ENCODE results near the gene KCNQ1OT1. TPM values are rescaled to one million over a fixed set of nuclear protein-coding genes. Genes with fewer than 3 reads are reported as not detected.
A peak's percentile ranks its signal among the peaks of the same experiment; 100 is the strongest.

The KCNQ1OT1 gene
- total RNA-seq, 2 experiments from 2014 or later = 0.19 to 0.22 TPM

DNA sequence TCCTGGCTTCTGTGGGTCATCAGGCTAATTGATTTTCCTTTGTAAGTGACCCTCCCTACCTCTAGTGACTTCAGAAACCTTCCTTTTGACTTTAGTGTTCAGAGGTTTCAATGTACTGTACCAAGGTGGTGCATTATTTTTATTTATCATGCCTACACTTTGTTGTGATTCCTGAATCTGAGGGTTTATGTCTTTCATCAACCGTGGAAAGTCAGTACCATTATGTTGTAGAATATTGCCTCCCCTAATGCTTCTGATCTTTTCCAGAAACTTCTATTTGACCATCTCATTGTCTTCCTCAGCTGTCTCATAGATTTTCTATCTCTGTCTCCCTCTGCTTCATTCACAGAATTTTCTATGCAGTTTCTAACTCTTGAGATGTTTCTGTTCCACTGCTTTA, 105.5 kb downstream of the KCNQ1OT1 start:
- no peak overlapping the region for H3K27ac Mint-ChIP-seq
- ChIA-PET CTCF (no interaction called here), POLR2A (no interaction called here)
- H3K9me3 Mint-ChIP-seq = peaks cover 16% of the 10 kb centered on the region
- peaks cover 6% of the 10 kb centered on the region for H3K36me3 Mint-ChIP-seq (ENCODE audit: low read depth)
- H3K4me1 Mint-ChIP-seq = no peaks in the 10 kb centered on the region
- no peaks in the 10 kb centered on the region for H3K27me3 Mint-ChIP-seq
- DNase-seq = no peak
- no peak overlapping the region for H3K4me3 Mint-ChIP-seq

DNA sequence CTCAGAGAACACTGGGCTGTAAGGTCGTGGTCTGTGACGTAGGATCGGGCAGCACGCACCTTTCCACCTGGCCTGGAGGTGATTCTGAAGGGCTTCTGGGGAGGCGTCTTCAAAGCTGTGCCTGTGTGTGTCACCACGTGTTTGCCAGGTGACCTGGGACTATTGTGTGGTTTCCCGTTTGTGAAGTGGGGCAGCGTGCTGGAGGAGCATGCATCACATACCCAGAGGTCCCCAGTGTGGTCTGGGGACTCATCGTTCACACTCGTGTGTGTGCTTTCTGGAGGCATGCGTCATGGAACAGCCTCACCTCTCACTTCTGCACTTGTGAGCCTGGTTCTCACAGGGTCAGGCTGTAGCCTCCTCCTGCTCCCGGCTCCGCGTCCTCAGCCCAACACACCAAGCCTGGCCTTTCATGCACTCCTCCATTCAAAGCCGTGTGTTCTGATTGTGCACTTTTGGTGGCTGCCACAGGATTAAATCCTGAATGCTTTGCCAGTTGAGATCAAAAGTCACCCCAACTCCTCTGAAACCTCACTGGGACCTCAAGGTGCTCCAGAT, 106.3 kb downstream of the KCNQ1OT1 start:
- no peaks in the 10 kb centered on the region for H3K4me1 Mint-ChIP-seq
- DNase-seq = no peak
- ChIA-PET POLR2A (no interaction called here), CTCF (no interaction called here)
- no peak overlapping the region for H3K27ac Mint-ChIP-seq
- no peaks in the 10 kb centered on the region for H3K27me3 Mint-ChIP-seq
- H3K36me3 Mint-ChIP-seq (ENCODE audit: low read depth) = peaks cover 1% of the 10 kb centered on the region
- peaks cover 12% of the 10 kb centered on the region for H3K9me3 Mint-ChIP-seq
- no peak overlapping the region for H3K4me3 Mint-ChIP-seq

- Mint-ChIP-seq H3K9me3 (peaks cover 8% of the 10 kb centered on the region), H3K27me3 (no peaks in the 10 kb centered on the region), H3K4me1 (no peaks in the 10 kb centered on the region), H3K36me3 (ENCODE audit: low read depth) (peaks cover 1% of the 10 kb centered on the region), H3K27ac (no peak overlapping the region), H3K4me3 (no peak overlapping the region)
- ChIA-PET POLR2A (no interaction called here), CTCF (no interaction called here)
- DNase-seq = peak; percentile 4
Observed at GRCh38 chr11:2592559-2593392, 107.0 kb downstream of the KCNQ1OT1 start.

DNA sequence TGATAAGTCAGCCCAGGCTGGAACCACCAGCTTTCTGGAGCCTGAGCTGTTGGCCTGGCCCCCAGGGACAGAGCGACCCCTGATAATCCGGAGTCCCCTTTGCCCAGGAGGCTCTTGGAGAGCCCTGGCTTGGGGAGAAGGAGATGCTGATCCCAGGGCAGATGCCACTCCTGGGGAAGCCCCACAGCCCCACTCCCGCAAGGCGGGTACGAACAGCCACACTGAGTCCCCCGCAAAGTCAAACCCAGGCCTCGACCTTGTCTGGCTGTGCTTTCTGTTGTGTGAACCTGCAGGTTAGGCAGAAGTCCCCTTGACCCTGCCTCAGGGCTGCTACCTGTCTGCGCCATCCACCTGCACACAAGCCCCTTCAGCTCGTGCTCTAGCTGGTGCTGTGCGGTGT, 108.0 kb downstream of the KCNQ1OT1 start:
- Mint-ChIP-seq H3K9me3 (peaks cover 2% of the 10 kb centered on the region), H3K4me1 (no peaks in the 10 kb centered on the region), H3K36me3 (ENCODE audit: low read depth) (no peaks in the 10 kb centered on the region), H3K4me3 (no peak overlapping the region), H3K27me3 (no peaks in the 10 kb centered on the region), H3K27ac (no peak overlapping the region)
- DNase-seq = no peak
- POLR2A ChIA-PET = no interaction called here
- CTCF ChIA-PET = no interaction called here

DNA sequence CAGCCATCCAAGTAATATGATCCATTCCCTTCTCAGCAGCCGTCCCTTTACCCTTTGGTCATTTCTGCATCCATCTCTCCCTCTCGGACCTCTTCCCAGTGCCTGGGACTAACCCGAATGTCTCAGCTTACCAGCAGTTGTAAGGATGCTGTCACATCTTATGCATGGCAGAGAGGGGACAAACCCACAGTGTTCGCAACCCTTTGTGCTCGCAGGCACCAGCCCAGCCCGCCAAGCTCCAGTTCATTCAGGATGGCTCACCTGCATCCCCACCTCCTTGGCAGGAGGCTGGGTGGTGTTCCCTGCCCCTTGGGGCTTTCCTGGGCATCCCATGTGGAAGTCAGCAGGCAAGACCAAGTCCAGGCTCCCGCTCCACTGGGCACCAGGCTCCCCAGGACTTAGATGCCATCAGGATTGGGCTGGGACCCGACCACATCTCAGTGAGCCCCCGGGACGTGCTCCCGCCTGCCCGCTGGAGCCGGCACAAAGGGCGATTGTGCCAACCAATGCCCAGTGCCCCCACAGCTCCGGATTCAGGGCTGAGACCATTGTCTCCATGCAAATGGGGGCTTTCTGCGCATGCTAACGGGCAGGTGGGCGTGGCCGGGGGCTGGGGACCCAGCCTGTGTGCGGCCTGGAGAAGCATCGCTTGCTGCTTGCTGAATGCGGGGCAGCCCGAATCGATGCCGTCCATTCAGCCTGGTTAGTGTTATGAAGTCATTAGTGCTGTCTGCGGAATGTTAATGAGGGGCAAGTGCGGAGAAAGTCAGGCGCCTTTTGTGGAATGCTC, 108.6 kb downstream of the KCNQ1OT1 start:
- H3K4me1 Mint-ChIP-seq = no peaks in the 10 kb centered on the region
- no peaks in the 10 kb centered on the region for H3K36me3 Mint-ChIP-seq (ENCODE audit: low read depth)
- H3K4me3 Mint-ChIP-seq = no peak overlapping the region
- ChIA-PET CTCF (no interaction called here), POLR2A (no interaction called here)
- no peak overlapping the region for H3K27ac Mint-ChIP-seq
- no peak for DNase-seq
- no peaks in the 10 kb centered on the region for H3K27me3 Mint-ChIP-seq
- H3K9me3 Mint-ChIP-seq = no peaks in the 10 kb centered on the region

GRCh38 chr11:2590131-2590964, 109.4 kb downstream of the KCNQ1OT1 start:
- ChIA-PET CTCF (no interaction called here), POLR2A (no interaction called here)
- H3K9me3 Mint-ChIP-seq = no peaks in the 10 kb centered on the region
- no peak overlapping the region for H3K27ac Mint-ChIP-seq
- no peaks in the 10 kb centered on the region for H3K4me1 Mint-ChIP-seq
- no peaks in the 10 kb centered on the region for H3K36me3 Mint-ChIP-seq (ENCODE audit: low read depth)
- no peak overlapping the region for H3K4me3 Mint-ChIP-seq
- H3K27me3 Mint-ChIP-seq = no peaks in the 10 kb centered on the region
- no peak for DNase-seq

GRCh38 chr11:2589538-2589934, 110.3 kb downstream of the KCNQ1OT1 start:
- no peak for DNase-seq
- Mint-ChIP-seq H3K4me1 (no peaks in the 10 kb centered on the region), H3K4me3 (no peak overlapping the region), H3K36me3 (ENCODE audit: low read depth) (no peaks in the 10 kb centered on the region), H3K9me3 (no peaks in the 10 kb centered on the region), H3K27me3 (no peaks in the 10 kb centered on the region), H3K27ac (no peak overlapping the region)
- ChIA-PET POLR2A (no interaction called here), CTCF (interaction anchor here (1.1 kb wide), 1 partner anchor 79 kb away, joined by 4 read pairs; no protein-coding TSS in a partner anchor)

DNA sequence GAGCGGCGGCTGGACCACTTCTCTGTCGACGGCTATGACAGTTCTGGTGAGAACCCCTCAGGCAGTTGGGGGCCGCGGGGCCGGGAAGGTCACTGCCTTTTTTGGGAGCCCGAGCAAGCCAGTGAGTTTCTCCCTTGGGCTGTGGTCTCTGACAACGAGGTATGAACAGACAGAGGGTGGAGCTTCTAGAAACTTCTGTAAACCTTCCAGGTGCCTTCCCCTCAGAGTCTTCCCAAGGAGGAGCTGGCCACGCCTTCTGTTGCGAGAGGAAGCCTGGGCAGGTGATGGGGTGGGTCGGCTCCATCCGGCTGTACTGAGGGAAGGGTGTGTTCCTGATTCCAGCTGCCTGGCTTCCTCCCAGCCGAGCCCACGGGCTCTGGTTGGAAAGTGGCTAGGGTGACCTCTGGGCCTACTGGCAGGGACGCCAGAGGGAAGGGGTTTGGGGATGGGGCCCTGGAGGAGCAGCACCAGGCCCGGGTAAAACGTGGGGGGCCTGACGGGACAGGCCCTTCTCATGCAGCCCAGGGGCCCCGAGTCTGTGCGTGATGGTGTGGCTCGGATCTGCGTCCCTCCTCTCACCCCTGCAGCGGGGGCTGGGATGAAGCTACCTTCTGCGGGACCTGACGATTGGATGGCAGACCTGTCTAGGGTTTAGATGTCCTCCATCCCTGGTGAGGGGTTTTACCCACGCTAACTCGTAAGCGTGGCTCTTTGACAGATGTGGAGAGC, 110.8 kb downstream of the KCNQ1OT1 start:
- H3K4me3 Mint-ChIP-seq = no peak overlapping the region
- no peaks in the 10 kb centered on the region for H3K36me3 Mint-ChIP-seq (ENCODE audit: low read depth)
- no peaks in the 10 kb centered on the region for H3K4me1 Mint-ChIP-seq
- H3K27ac Mint-ChIP-seq = no peak overlapping the region
- H3K9me3 Mint-ChIP-seq = no peaks in the 10 kb centered on the region
- POLR2A ChIA-PET = no interaction called here
- CTCF ChIA-PET = interaction anchor here (1.1 kb wide), 1 partner anchor 80 kb away, joined by 4 read pairs; no protein-coding TSS in a partner anchor
- DNase-seq = no peak
- no peaks in the 10 kb centered on the region for H3K27me3 Mint-ChIP-seq

GRCh38 chr11:2587976-2588748, 111.6 kb downstream of the KCNQ1OT1 start:
- DNase-seq = peak; percentile 5
- no peaks in the 10 kb centered on the region for H3K9me3 Mint-ChIP-seq
- POLR2A ChIA-PET = no interaction called here
- H3K27ac Mint-ChIP-seq = no peak overlapping the region
- H3K36me3 Mint-ChIP-seq (ENCODE audit: low read depth) = no peaks in the 10 kb centered on the region
- H3K27me3 Mint-ChIP-seq = no peaks in the 10 kb centered on the region
- no peaks in the 10 kb centered on the region for H3K4me1 Mint-ChIP-seq
- H3K4me3 Mint-ChIP-seq = no peak overlapping the region
- CTCF ChIA-PET = interaction anchor here (1.1 kb wide), 1 partner anchor 81 kb away, joined by 4 read pairs; no protein-coding TSS in a partner anchor

DNA sequence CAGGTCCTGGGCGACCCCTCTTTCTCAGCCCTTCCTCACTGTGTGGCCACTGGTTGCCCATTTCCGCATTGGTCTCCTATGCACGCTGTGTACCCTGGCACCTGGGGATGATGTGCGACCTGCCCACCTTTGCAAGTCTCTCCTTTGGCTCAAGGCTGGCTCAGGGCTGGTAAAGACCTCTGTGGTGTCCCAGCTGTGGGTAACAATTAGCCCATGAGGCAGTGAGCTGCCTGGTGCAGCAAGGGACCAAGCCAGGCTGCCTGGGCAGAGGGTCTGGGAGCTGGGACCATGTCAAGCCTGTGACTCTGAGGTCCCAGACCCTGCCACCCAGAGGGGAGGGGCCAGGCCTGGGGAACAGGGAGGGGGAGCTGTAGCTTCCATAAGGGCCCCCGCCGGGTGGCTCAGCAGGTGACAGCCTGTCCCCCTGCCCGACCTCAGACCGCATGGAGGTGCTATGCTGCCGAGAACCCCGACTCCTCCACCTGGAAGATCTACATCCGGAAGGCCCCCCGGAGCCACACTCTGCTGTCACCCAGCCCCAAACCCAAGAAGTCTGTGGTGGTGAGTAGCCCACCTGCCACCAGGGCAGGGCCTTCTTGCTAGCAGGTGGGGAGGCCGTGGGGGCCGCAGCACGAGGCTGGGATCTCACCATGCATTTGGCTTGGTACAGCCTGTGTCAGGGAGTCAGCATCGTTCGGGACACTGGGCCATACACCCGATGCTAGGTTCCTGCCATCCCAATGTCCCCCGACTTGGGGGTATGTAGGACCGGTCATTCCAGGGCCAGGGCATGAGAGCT, 112.5 kb downstream of the KCNQ1OT1 start:
- ChIA-PET POLR2A (no interaction called here), CTCF (no interaction called here)
- Mint-ChIP-seq H3K4me1 (no peaks in the 10 kb centered on the region), H3K27ac (no peak overlapping the region), H3K9me3 (no peaks in the 10 kb centered on the region), H3K4me3 (no peak overlapping the region), H3K36me3 (ENCODE audit: low read depth) (no peaks in the 10 kb centered on the region), H3K27me3 (no peaks in the 10 kb centered on the region)
- peak; percentile 5 for DNase-seq

- DNase-seq = no peak
- ChIA-PET POLR2A (no interaction called here), CTCF (no interaction called here)
- Mint-ChIP-seq H3K27me3 (no peaks in the 10 kb centered on the region), H3K9me3 (no peaks in the 10 kb centered on the region), H3K36me3 (ENCODE audit: low read depth) (no peaks in the 10 kb centered on the region), H3K4me1 (no peaks in the 10 kb centered on the region), H3K4me3 (no peak overlapping the region), H3K27ac (no peak overlapping the region)
Observed at GRCh38 chr11:2586793-2587131, 113.0 kb downstream of the KCNQ1OT1 start.

Measured in activated CD4-positive, alpha-beta T cell treated with anti-CD3 and anti-CD28 coated beads, Interleukin-2, amount 10 ng/mL, durations not matched to agents 7 days and 5 days (primary cell).